HepG2 (cell line): ENCODE measurements around the gene GCNT2. TPM values are rescaled to one million over a fixed set of nuclear protein-coding genes. Genes with fewer than 3 reads are reported as not detected.

Source experiments
- ATAC-seq: fragments of 200-7000 bp; cut with Tn5 transposase; 3 replicates; pipeline ENCODE4 v1.9.1; 2020; ENCODE audit warnings: mild to moderate bottlenecking, moderate library complexity
- BruUV-seq: library from RNA; stranded (reverse); fragments of 400-500 nt; replicated peaks from 2 replicates; lab custom pipeline; 2021; lab: Mats Ljungman, UMichigan
- CTCF ChIA-PET: fragments of 300-600 bp; formaldehyde crosslinking; extraction: SDS; loops from one replicate; lab custom pipeline; 2021; ENCODE audit warnings: low total read pairs, inconsistent platforms, low intra/inter-chr PET ratio; lab: Yijun Ruan, JAX
- POLR2A ChIA-PET: fragments of 350-600 bp; sonication (Branson Sonifier 250); formaldehyde crosslinking; loops from one replicate; lab custom pipeline; 2020; ENCODE audit warnings: antibody characterized with exemption, inconsistent platforms; lab: Yijun Ruan, JAX
- DNase-seq: peaks from one replicate; pipeline ENCODE4 v3.0.0-alpha.2; 2015; ENCODE audit warnings: low spot score
- FAIRE-seq: peaks from 3 replicates; lab custom pipeline; 2011; peaks lifted over from hg19 to GRCh38; lab: Jason Lieb, UNC
- H2AFZ ChIP-seq: one replicate; pipeline ENCODE4 v1.6.1; 2011; ENCODE audit warnings: low read length, inconsistent platforms
- H3K27ac ChIP-seq: fragments of 300-600 bp; 3 replicates; pipeline ENCODE4 v1.8.0; 2011; ENCODE audit warnings: mixed run types, mild to moderate bottlenecking, mixed read lengths, low read length, inconsistent platforms; ENCODE audit not compliant: insufficient read depth; ENCODE audit errors: extremely low read length
- H3K27me3 ChIP-seq, 2 experiments: fragments of 200-600 bp in 1 of 2; 2 replicates in 1 of 2; 3 replicates in 1 of 2; pipeline versions ENCODE4 v1.6.0 to v1.8.0; 2011; ENCODE audit warnings: low read length in 2 of 2, mild to moderate bottlenecking in 2 of 2, moderate library complexity in 2 of 2, inconsistent platforms in 1 of 2; ENCODE audit not compliant: insufficient read depth in 2 of 2, control insufficient read depth in 1 of 2
- H3K36me3 ChIP-seq, 2 experiments: fragments of 200-600 bp in 1 of 2; replicated peaks in 1 of 2; 2 replicates in 1 of 2; 3 replicates in 1 of 2; pipeline versions ENCODE4 v1.5.1 to v1.8.0; 2011; ENCODE audit warnings: low read length in 2 of 2, inconsistent platforms in 1 of 2; ENCODE audit not compliant: insufficient read depth in 2 of 2, control insufficient read depth in 1 of 2
- H3K4me1 ChIP-seq: 2 replicates; pipeline ENCODE4 v1.5.1; 2012; ENCODE audit warnings: low read length, inconsistent platforms; ENCODE audit not compliant: insufficient read depth
- H3K4me2 ChIP-seq: 2 replicates; pipeline ENCODE4 v1.6.0; 2011; ENCODE audit warnings: low read depth, low read length, inconsistent platforms
- H3K4me3 ChIP-seq, 3 experiments: fragments of 200-600 bp in 1 of 3; sonication (generic), shearing (Covaris generic) in 1 of 3; replicated peaks in 1 of 3; 2 replicates each; pipeline ENCODE4 v1.5.1; 2011 to 2016; ENCODE audit warnings: low read length in 3 of 3, inconsistent platforms in 2 of 3, low read depth in 2 of 3, mild to moderate bottlenecking in 2 of 3, control low read depth in 1 of 3, mixed read lengths in 1 of 3; ENCODE audit not compliant: insufficient read depth in 1 of 3
- H3K79me2 ChIP-seq: one replicate; pipeline ENCODE4 v1.6.1; 2011; ENCODE audit warnings: low read length, inconsistent platforms; ENCODE audit not compliant: insufficient read depth
- H3K9ac ChIP-seq: 2 replicates; pipeline ENCODE4 v1.6.0; 2011; ENCODE audit warnings: mild to moderate bottlenecking, low read depth, low read length, inconsistent platforms; ENCODE audit not compliant: insufficient read depth
- H3K9me3 ChIP-seq: 2 replicates; pipeline ENCODE4 v1.5.1; 2012; ENCODE audit warnings: mild to moderate bottlenecking, low read length
- H4K20me1 ChIP-seq: 2 replicates; pipeline ENCODE4 v1.6.0; 2011; ENCODE audit warnings: inconsistent platforms, mild to moderate bottlenecking, low read length, moderate library complexity; ENCODE audit not compliant: insufficient read depth
- CCAR2 ChIP-seq: fragments of 200-400 bp; formaldehyde crosslinking; optimal IDR thresholded peaks from 2 replicates; pipeline ENCODE3; 2018; ENCODE audit warnings: low read depth, mild to moderate bottlenecking, low read length, moderate library complexity
- HMGXB4 ChIP-seq, 2 experiments: sonication (generic) in 1 of 2; formaldehyde crosslinking in 1 of 2; IDR thresholded peaks; 2 replicates each; pipeline versions ENCODE4 v1.4.0 to v1.6.1; 2018 to 2020; ENCODE audit warnings: missing genetic modification reagents in 2 of 2, borderline replicate concordance in 1 of 2, low read depth in 1 of 2, mild to moderate bottlenecking in 1 of 2, missing biosample characterization in 1 of 2
- KAT7 ChIP-seq: IDR thresholded peaks from 2 replicates; pipeline ENCODE4 v1.6.1; 2018; ENCODE audit warnings: borderline replicate concordance, missing compliant biosample characterization
- KLF9 ChIP-seq: IDR thresholded peaks from 2 replicates; pipeline ENCODE4 v1.6.1; 2016; ENCODE audit warnings: low read depth
- MAFG ChIP-seq: sonication (generic); formaldehyde crosslinking; IDR thresholded peaks from 2 replicates; pipeline ENCODE4 v1.5.1; 2020; ENCODE audit warnings: mild to moderate bottlenecking, missing genetic modification reagents
- ZNF576 ChIP-seq: sonication (generic); formaldehyde crosslinking; IDR thresholded peaks from 2 replicates; pipeline ENCODE4 v1.4.0; 2020; ENCODE audit warnings: mild to moderate bottlenecking, missing genetic modification reagents
- ZNF737 ChIP-seq: sonication (generic); formaldehyde crosslinking; IDR thresholded peaks from 2 replicates; pipeline ENCODE4 v1.5.0; 2020; ENCODE audit warnings: missing genetic modification reagents, mild to moderate bottlenecking, borderline replicate concordance
- ZNF883 ChIP-seq: sonication (generic); formaldehyde crosslinking; IDR thresholded peaks from 2 replicates; pipeline ENCODE4 v1.5.1; 2020; ENCODE audit warnings: mild to moderate bottlenecking, missing genetic modification reagents; ENCODE audit errors: not compliant biosample characterization
- WGBS: methylation state at CpG from one replicate; pipeline ENCODE4 v1.1.6; 2017; ENCODE audit warnings: low lambda C conversion rate; 5-methylcytosine and 5-hydroxymethylcytosine counted together
- in situ Hi-C: cut with HindIII; loops from 2 replicates; pipeline ENCODE4 v1.10.0; 2017; ENCODE audit warnings: low pct_unique_long_range_greater_than_20kb; ENCODE audit not compliant: extremely low pct_ligation_motif_present
- intact Hi-C: fragments of 100-400 bp; cut with micrococcal nuclease; formaldehyde crosslinking; loops from one replicate; pipeline ENCODE4 v1.10.0; 2022; ENCODE audit not compliant: unreplicated experiment
- polyA plus RNA-seq, 8 experiments: library from polyadenylated mRNA; depleted of rRNA in 3 of 8; stranded (reverse) in 7 of 8; unstranded in 1 of 8; fragments of >200 nt; fragmentation: Illumina TruSeq in 4 of 8; extraction: Trizol in 4 of 8; gene quantifications; 2 replicates each; pipeline versions ENCODE4 v1.2.1 to v1.2.3, GENCODE V29; 2011 to 2016; ENCODE audit warnings: low read depth in 4 of 8, missing spikeins in 1 of 8, mixed read lengths in 1 of 8; ENCODE audit not compliant: insufficient read depth in 1 of 8
- total RNA-seq, 5 experiments: library from RNA; depleted of rRNA; stranded (reverse); fragments of >200 nt; fragmentation: Illumina TruSeq; extraction: Trizol; gene quantifications; 2 replicates each; pipeline ENCODE4 v1.2.3, GENCODE V29; 2016; ENCODE audit warnings: low read depth in 1 of 5
- TF ChIP-seq, protein P1 (sequence below), 2 experiments: IDR thresholded peaks; 2 replicates each; pipeline ENCODE4 v1.6.1; 2011 to 2012; ENCODE audit warnings: low read length in 2 of 2, borderline replicate concordance in 1 of 2, low read depth in 1 of 2, mild to moderate bottlenecking in 1 of 2, moderate library complexity in 1 of 2
- TF ChIP-seq, protein P2 (sequence below): IDR thresholded peaks from 2 replicates; pipeline ENCODE4 v1.6.1; 2016; ENCODE audit warnings: missing compliant biosample characterization, missing genetic modification reagents, borderline replicate concordance
- TF ChIP-seq, protein P3 (sequence below): sonication (generic); formaldehyde crosslinking; IDR thresholded peaks from 2 replicates; pipeline ENCODE4 v1.5.1; 2020; ENCODE audit warnings: mild to moderate bottlenecking, missing genetic modification reagents, moderate library complexity

The GCNT2 gene
- total and polyA plus RNA-seq, 2 of the 13 experiments (the other 11 are each of a cell fraction or from before 2014, with no cell fraction given) = 11.8 to 31.9 TPM

DNA sequence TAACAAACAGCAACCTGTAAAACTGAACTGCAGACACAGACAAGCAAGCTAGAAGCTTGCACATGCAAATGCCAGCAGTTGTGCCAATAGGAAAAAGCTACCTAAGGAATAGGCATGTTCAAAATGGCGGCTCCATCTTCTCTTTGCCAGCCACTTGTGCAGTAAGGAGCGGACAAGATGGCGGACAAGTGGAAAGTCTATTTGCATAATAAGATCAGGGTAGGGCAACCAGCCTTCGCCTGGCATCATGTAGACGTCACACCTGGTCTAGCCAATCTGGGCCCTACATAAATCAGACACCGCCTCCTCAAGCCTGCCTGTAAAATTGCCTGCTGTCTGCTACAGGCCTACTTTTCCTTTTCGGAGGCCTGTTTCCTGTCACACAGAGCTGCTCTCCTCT, 155.3 kb downstream of the GCNT2 start (continued):
- TF ChIP-seq KLF9 (CRISPR knock-in tag) (no peak), MAFG (CRISPR knock-in tag) (no peak), KAT7 (CRISPR knock-in tag) (no peak), HMGXB4 (CRISPR knock-in tag; IDR thresholded peaks at IDR 0.05; ENCODE audit: borderline replicate concordance in 1 of 2, low read depth in 1 of 2) (no peak), CCAR2 (no peak)
- TF ChIP-seq, protein P1, sequence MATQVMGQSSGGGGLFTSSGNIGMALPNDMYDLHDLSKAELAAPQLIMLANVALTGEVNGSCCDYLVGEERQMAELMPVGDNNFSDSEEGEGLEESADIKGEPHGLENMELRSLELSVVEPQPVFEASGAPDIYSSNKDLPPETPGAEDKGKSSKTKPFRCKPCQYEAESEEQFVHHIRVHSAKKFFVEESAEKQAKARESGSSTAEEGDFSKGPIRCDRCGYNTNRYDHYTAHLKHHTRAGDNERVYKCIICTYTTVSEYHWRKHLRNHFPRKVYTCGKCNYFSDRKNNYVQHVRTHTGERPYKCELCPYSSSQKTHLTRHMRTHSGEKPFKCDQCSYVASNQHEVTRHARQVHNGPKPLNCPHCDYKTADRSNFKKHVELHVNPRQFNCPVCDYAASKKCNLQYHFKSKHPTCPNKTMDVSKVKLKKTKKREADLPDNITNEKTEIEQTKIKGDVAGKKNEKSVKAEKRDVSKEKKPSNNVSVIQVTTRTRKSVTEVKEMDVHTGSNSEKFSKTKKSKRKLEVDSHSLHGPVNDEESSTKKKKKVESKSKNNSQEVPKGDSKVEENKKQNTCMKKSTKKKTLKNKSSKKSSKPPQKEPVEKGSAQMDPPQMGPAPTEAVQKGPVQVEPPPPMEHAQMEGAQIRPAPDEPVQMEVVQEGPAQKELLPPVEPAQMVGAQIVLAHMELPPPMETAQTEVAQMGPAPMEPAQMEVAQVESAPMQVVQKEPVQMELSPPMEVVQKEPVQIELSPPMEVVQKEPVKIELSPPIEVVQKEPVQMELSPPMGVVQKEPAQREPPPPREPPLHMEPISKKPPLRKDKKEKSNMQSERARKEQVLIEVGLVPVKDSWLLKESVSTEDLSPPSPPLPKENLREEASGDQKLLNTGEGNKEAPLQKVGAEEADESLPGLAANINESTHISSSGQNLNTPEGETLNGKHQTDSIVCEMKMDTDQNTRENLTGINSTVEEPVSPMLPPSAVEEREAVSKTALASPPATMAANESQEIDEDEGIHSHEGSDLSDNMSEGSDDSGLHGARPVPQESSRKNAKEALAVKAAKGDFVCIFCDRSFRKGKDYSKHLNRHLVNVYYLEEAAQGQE (IDR thresholded peaks at IDR 0.05; ENCODE audit: borderline replicate concordance in 1 of 2, low read depth in 1 of 2, low read length in 2 of 2) = no peak

- in situ Hi-C loops = no loop called here
- no peak overlapping the region for H2AFZ ChIP-seq
- no peak overlapping the region for H3K4me3 ChIP-seq
- no peak overlapping the region for H3K27ac ChIP-seq
- POLR2A ChIA-PET = interaction anchor here (1.4 kb wide), 1 partner anchor 16 kb away, joined by 3 read pairs; the partner anchor contains the start of genes C6orf52 and PAK1IP1
- ATAC-seq (no peak), DNase-seq (no peak), FAIRE-seq (no peak)
- BruUV-seq = no TSS peak
- intact Hi-C loops = no loop called here
- no peaks in the 10 kb centered on the region for H3K79me2 ChIP-seq
- no peaks in the 10 kb centered on the region for H3K9me3 ChIP-seq
- no peak overlapping the region for H3K4me2 ChIP-seq
- no peaks in the 10 kb centered on the region for H3K36me3 ChIP-seq
- no peak overlapping the region for H3K9ac ChIP-seq
- CTCF ChIA-PET = no interaction called here
- WGBS = 48% methylated on average over 4 of the region's 4 CpGs
- TF ChIP-seq ZNF737 (CRISPR knock-in tag) = no peak
- no peak for TF ChIP-seq ZNF883
- TF ChIP-seq, protein P2, sequence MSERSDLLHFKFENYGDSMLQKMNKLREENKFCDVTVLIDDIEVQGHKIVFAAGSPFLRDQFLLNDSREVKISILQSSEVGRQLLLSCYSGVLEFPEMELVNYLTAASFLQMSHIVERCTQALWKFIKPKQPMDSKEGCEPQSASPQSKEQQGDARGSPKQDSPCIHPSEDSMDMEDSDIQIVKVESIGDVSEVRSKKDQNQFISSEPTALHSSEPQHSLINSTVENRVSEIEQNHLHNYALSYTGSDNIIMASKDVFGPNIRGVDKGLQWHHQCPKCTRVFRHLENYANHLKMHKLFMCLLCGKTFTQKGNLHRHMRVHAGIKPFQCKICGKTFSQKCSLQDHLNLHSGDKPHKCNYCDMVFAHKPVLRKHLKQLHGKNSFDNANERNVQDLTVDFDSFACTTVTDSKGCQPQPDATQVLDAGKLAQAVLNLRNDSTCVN (CRISPR knock-in tag) = no peak
- no peak for TF ChIP-seq ZNF576
- TF ChIP-seq, protein P3, sequence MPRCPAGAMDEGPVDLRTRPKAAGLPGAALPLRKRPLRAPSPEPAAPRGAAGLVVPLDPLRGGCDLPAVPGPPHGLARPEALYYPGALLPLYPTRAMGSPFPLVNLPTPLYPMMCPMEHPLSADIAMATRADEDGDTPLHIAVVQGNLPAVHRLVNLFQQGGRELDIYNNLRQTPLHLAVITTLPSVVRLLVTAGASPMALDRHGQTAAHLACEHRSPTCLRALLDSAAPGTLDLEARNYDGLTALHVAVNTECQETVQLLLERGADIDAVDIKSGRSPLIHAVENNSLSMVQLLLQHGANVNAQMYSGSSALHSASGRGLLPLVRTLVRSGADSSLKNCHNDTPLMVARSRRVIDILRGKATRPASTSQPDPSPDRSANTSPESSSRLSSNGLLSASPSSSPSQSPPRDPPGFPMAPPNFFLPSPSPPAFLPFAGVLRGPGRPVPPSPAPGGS (CRISPR knock-in tag) = no peak
- no peaks in the 10 kb centered on the region for H4K20me1 ChIP-seq
- no peaks in the 10 kb centered on the region; a peak in 1 of 5 replicates for H3K27me3 ChIP-seq
- no peaks in the 10 kb centered on the region for H3K4me1 ChIP-seq
Measured at GRCh38 chr6:10678456-10678855, 157.3 kb downstream of the GCNT2 start.
